Smooth muscle cell (in vitro differentiated cells): ENCODE measurements around the gene EGFL7. TPM values are rescaled to one million over a fixed set of nuclear protein-coding genes. Genes with fewer than 3 reads are reported as not detected.
"Not testable (repeated sequence)": the region's sequence is repeated elsewhere in the genome, so short reads cannot be mapped to it uniquely, and the experiment has no call there.

Source experiments
- DNase-seq: peaks from one replicate; lab custom pipeline; 2025; ENCODE audit not compliant: unreplicated experiment; lab: John Stamatoyannopoulos, UW
- H2AFZ ChIP-seq: fragments of 200-600 bp; sonication (generic); 2 replicates; pipeline ENCODE4 v1.6.0; 2016; ENCODE audit warnings: antibody characterized with exemption, low read depth, mild to moderate bottlenecking
- H3F3A ChIP-seq: fragments of 200-600 bp; sonication (generic); 2 replicates; pipeline ENCODE4 v1.6.0; 2017; ENCODE audit warnings: antibody characterized with exemption, low read depth
- H3K27ac ChIP-seq: fragments of 200-600 bp; sonication (generic); 2 replicates; pipeline ENCODE4 v1.5.1; 2016; ENCODE audit warnings: low read depth, mild to moderate bottlenecking
- H3K27me3 ChIP-seq: fragments of 200-600 bp; sonication (generic); 2 replicates; pipeline ENCODE4 v1.6.1; 2016; ENCODE audit warnings: low read depth, mild to moderate bottlenecking
- H3K36me3 ChIP-seq: fragments of 200-600 bp; sonication (generic); 2 replicates; pipeline ENCODE4 v1.5.1; 2016; ENCODE audit warnings: low read depth
- H3K4me1 ChIP-seq: fragments of 200-600 bp; sonication (generic); 2 replicates; pipeline ENCODE4 v1.5.1; 2016; ENCODE audit warnings: low read depth
- H3K4me2 ChIP-seq: fragments of 200-600 bp; sonication (generic); 2 replicates; pipeline ENCODE4 v1.6.0; 2016; ENCODE audit warnings: mild to moderate bottlenecking
- H3K4me3 ChIP-seq: fragments of 200-600 bp; sonication (generic); 2 replicates; pipeline ENCODE4 v1.5.1; 2016; ENCODE audit warnings: mild to moderate bottlenecking
- H3K79me2 ChIP-seq: fragments of 200-600 bp; sonication (generic); 2 replicates; pipeline ENCODE4 v1.6.0; 2016; ENCODE audit warnings: low read depth, mild to moderate bottlenecking
- H3K9ac ChIP-seq: fragments of 200-600 bp; sonication (generic); 2 replicates; pipeline ENCODE4 v1.6.0; 2016; ENCODE audit warnings: low read depth
- H3K9me3 ChIP-seq: fragments of 200-600 bp; sonication (generic); replicated peaks from 2 replicates; pipeline ENCODE4 v1.5.1; 2016; ENCODE audit warnings: low read depth
- H4K20me1 ChIP-seq: fragments of 200-600 bp; sonication (generic); 2 replicates; pipeline ENCODE4 v1.6.0; 2016; ENCODE audit warnings: low read depth
- CTCF ChIP-seq: fragments of 200-600 bp; sonication (generic); IDR thresholded peaks from 2 replicates; pipeline ENCODE4 v1.5.1; 2017; ENCODE audit warnings: borderline replicate concordance, mild to moderate bottlenecking, antibody characterized with exemption; ENCODE audit not compliant: insufficient read depth, poor library complexity, severe bottlenecking
- WGBS: methylation state at CpG from one replicate; pipeline ENCODE4 v1.1.7; 2016; ENCODE audit warnings: low lambda C conversion rate; 5-methylcytosine and 5-hydroxymethylcytosine counted together
- polyA plus RNA-seq: library from polyadenylated mRNA; unstranded; fragments of >200 nt; fragmentation: Nextera tagmentation; extraction: Ambion mirVana; gene quantifications from 2 replicates; pipeline ENCODE4 v1.2.1, GENCODE V29; 2016
- total RNA-seq: library from RNA; depleted of rRNA; stranded (reverse); fragments of >200 nt; gene quantifications from 2 replicates; pipeline ENCODE4 v1.2.3, GENCODE V29; 2014

The EGFL7 gene
- total and polyA plus RNA-seq, 2 experiments from 2014 or later = 61.8 to 239 TPM

GRCh38 chr9:136631038-136632000 lies 31.4 kb upstream of the EGFL7 start:
- H2AFZ ChIP-seq = no peak overlapping the region
- no peak overlapping the region for H3K9ac ChIP-seq
- H3K27ac ChIP-seq = no peak overlapping the region
- DNase-seq = peak; percentile 25
- no peaks in the 10 kb centered on the region for H3K9me3 ChIP-seq
- no peaks in the 10 kb centered on the region for H3F3A ChIP-seq
- no peaks in the 10 kb centered on the region for H3K79me2 ChIP-seq
- no peak overlapping the region for H3K4me3 ChIP-seq
- H3K36me3 ChIP-seq = no peaks in the 10 kb centered on the region
- H4K20me1 ChIP-seq = no peaks in the 10 kb centered on the region
- no peaks in the 10 kb centered on the region for H3K27me3 ChIP-seq
- WGBS = 62% methylated on average over 30 of the region's 31 CpGs
- peak; percentile 88 for TF ChIP-seq CTCF
- H3K4me2 ChIP-seq = no peak overlapping the region
- H3K4me1 ChIP-seq = no peaks in the 10 kb centered on the region

- not testable (repeated sequence) for H3F3A ChIP-seq, H3K36me3 ChIP-seq, H3K27me3 ChIP-seq, H3K9ac ChIP-seq, H3K4me1 ChIP-seq, H3K9me3 ChIP-seq, H3K4me3 ChIP-seq, H3K79me2 ChIP-seq, H2AFZ ChIP-seq, DNase-seq, H3K4me2 ChIP-seq, H4K20me1 ChIP-seq, H3K27ac ChIP-seq
- WGBS = 77% methylated on average over 4 of the region's 13 CpGs
These were observed 30.6 kb upstream of the EGFL7 start for GRCh38 chr9:136632072-136632471.

GRCh38 chr9:136632491-136633106 lies 30.1 kb upstream of the EGFL7 start:
- DNase-seq, H3K4me2 ChIP-seq: not testable (repeated sequence)
- WGBS = 91% methylated on average over 36 of the region's 36 CpGs

GRCh38 chr9:136634904-136635303 lies 27.8 kb upstream of the EGFL7 start:
- H2AFZ ChIP-seq = no peak overlapping the region
- no peak overlapping the region for H3K9ac ChIP-seq
- no peak for TF ChIP-seq CTCF
- H3K9me3 ChIP-seq = no peaks in the 10 kb centered on the region
- H3K4me3 ChIP-seq = no peak overlapping the region
- H3K79me2 ChIP-seq = no peaks in the 10 kb centered on the region
- no peaks in the 10 kb centered on the region for H3K4me1 ChIP-seq
- no peaks in the 10 kb centered on the region for H3K27me3 ChIP-seq
- H3K4me2 ChIP-seq = no peak overlapping the region
- no peaks in the 10 kb centered on the region for H4K20me1 ChIP-seq
- no peaks in the 10 kb centered on the region for H3K36me3 ChIP-seq
- no peaks in the 10 kb centered on the region for H3F3A ChIP-seq
- no peak for DNase-seq
- H3K27ac ChIP-seq = no peak overlapping the region
- 85% methylated on average over 11 of the region's 11 CpGs for WGBS

More at GRCh38 chr9:136632491-136633106, 30.1 kb upstream of the EGFL7 start:
- not testable (repeated sequence) for H3K9me3 ChIP-seq, H3K27ac ChIP-seq, H2AFZ ChIP-seq, H3K4me3 ChIP-seq, H3K27me3 ChIP-seq, H3K4me1 ChIP-seq, H3K79me2 ChIP-seq, H4K20me1 ChIP-seq, H3K9ac ChIP-seq, H3F3A ChIP-seq, H3K36me3 ChIP-seq
